Measurements from ENCODE around the gene SRRT.
"Not testable (repeated sequence)": the region's sequence is repeated elsewhere in the genome, so short reads cannot be mapped to it uniquely, and the experiment has no call there.

The SRRT gene

GRCh38 chr7:100874577-100875355 is at the start of gene SRRT:
TSS of gene SRRT (plus strand) at chr7:100875103. CDS start at chr7:100875591, 488 bp downstream.
- DNase-seq = peak; percentile 97

- DNase-seq = no peak
Measured at GRCh38 chr7:100825215-100825671, 49.7 kb upstream of the SRRT start.

- no peak for DNase-seq
Measured at GRCh38 chr7:100825751-100826513, 49.0 kb upstream of the SRRT start.

GRCh38 chr7:100826514-100827329 is 48.2 kb upstream of the SRRT start:
- no peak for DNase-seq

- no peak for DNase-seq
Measured at GRCh38 chr7:100827330-100828226, 47.3 kb upstream of the SRRT start, which contains the start of gene EPHB4. TSS of gene EPHB4 (minus strand) at chr7:100827523. CDS start at chr7:100827030, 493 bp downstream.

GRCh38 chr7:100829150-100829716 is 45.7 kb upstream of the SRRT start:
- no peak for DNase-seq

- DNase-seq = no peak
Measured at GRCh38 chr7:100830396-100830795, 44.5 kb upstream of the SRRT start.

- DNase-seq = no peak
Measured at GRCh38 chr7:100832281-100832633, 42.6 kb upstream of the SRRT start.

- no peak for DNase-seq
Measured at GRCh38 chr7:100835903-100836811, 38.7 kb upstream of the SRRT start.

GRCh38 chr7:100836812-100837098 is 38.1 kb upstream of the SRRT start:
- DNase-seq = no peak

- no peak for DNase-seq
Measured at GRCh38 chr7:100837099-100837836, 37.6 kb upstream of the SRRT start.

- DNase-seq = no peak
Measured at GRCh38 chr7:100839361-100839760, 35.5 kb upstream of the SRRT start.

- no peak for DNase-seq
Measured at GRCh38 chr7:100840470-100841100, 34.3 kb upstream of the SRRT start.

GRCh38 chr7:100847360-100847759 is 27.5 kb upstream of the SRRT start:
- no peak for DNase-seq

- peak; percentile 85 for DNase-seq
Measured at GRCh38 chr7:100852048-100852872, 22.6 kb upstream of the SRRT start, which contains the start of gene SLC12A9. TSS of gene SLC12A9 (plus strand) at chr7:100852713. CDS start at chr7:100854198, 1,485 bp downstream.

- no peak for DNase-seq
Measured at GRCh38 chr7:100854146-100854895, 20.6 kb upstream of the SRRT start.

GRCh38 chr7:100854899-100855298 is 20.0 kb upstream of the SRRT start:
- DNase-seq = not testable (repeated sequence)

- DNase-seq = no peak
Measured at GRCh38 chr7:100855515-100855914, 19.4 kb upstream of the SRRT start.
